ENCODE results near the gene RYR1.
A peak's percentile ranks its signal among the peaks of the same experiment; 100 is the strongest.

RYR1 gene

GRCh38 chr19:38385804-38386257 lies 47.7 kb upstream of the RYR1 start:
- H3K4me3 ChIP-seq (ENCODE audit: low read length) = no peak overlapping the region

GRCh38 chr19:38386300-38386970 lies 47.1 kb upstream of the RYR1 start:
- Histone ChIP-seq H2AFZ (ENCODE audit: low read depth, low read length) (no peak overlapping the region), H3K27me3 (ENCODE audit: low read depth, low read length) (no peaks in the 10 kb centered on the region), H3K4me2 (ENCODE audit: low read length) (no peak overlapping the region), H3K9ac (ENCODE audit: low read length) (no peak overlapping the region), H3K9me3 (ENCODE audit: insufficient read depth, low read length) (no peaks in the 10 kb centered on the region), H3K4me3 (ENCODE audit: low read length) (no peak overlapping the region), H4K20me1 (ENCODE audit: insufficient read depth, low read length) (0 out of 2 replicates have a peak, but pooled peaks cover 3% of the 10 kb centered on the region), H3K36me3 (replicated peaks; ENCODE audit: low read depth, low read length) (peaks cover 42% of the 10 kb centered on the region), H3K79me2 (ENCODE audit: low read length) (no peaks in the 10 kb centered on the region), H3K4me1 (ENCODE audit: low read length) (peaks cover 5% of the 10 kb centered on the region; the same call in 1 of the 2 replicates), H3K27ac (ENCODE audit: low read length) (no peak overlapping the region)
- TF ChIP-seq CTCF (IDR thresholded peaks at IDR 0.05; ENCODE audit: low read depth, low read length) = no peak
- TF ChIP-seq EZH2phosphoT487 (IDR thresholded peaks at IDR 0.05; ENCODE audit: low read depth) = no peak

More at GRCh38 chr19:38385804-38386257, 47.7 kb upstream of the RYR1 start:
- H3K79me2 ChIP-seq (ENCODE audit: low read length) = no peaks in the 10 kb centered on the region
- no peak overlapping the region for H3K4me2 ChIP-seq (ENCODE audit: low read length)
- H4K20me1 ChIP-seq (ENCODE audit: insufficient read depth, low read length) = 0 out of 2 replicates have a peak, but pooled peaks cover 3% of the 10 kb centered on the region
- peaks cover 48% of the 10 kb centered on the region for H3K36me3 ChIP-seq (replicated peaks; ENCODE audit: low read depth, low read length)
- no peaks in the 10 kb centered on the region for H3K9me3 ChIP-seq (ENCODE audit: insufficient read depth, low read length)
- H2AFZ ChIP-seq (ENCODE audit: low read depth, low read length) = no peak overlapping the region
- TF ChIP-seq EZH2phosphoT487 (IDR thresholded peaks at IDR 0.05; ENCODE audit: low read depth) (no peak), CTCF (IDR thresholded peaks at IDR 0.05; ENCODE audit: low read depth, low read length) (no peak)
- peaks cover 5% of the 10 kb centered on the region; the same call in 1 of the 2 replicates for H3K4me1 ChIP-seq (ENCODE audit: low read length)
- H3K27me3 ChIP-seq (ENCODE audit: low read depth, low read length) = no peaks in the 10 kb centered on the region
- H3K27ac ChIP-seq (ENCODE audit: low read length) = no peak overlapping the region
- no peak overlapping the region for H3K9ac ChIP-seq (ENCODE audit: low read length)

- Histone ChIP-seq H3K79me2 (ENCODE audit: low read length) (no peaks in the 10 kb centered on the region), H4K20me1 (ENCODE audit: insufficient read depth, low read length) (0 out of 2 replicates have a peak, but pooled peaks cover 3% of the 10 kb centered on the region), H3K9me3 (ENCODE audit: insufficient read depth, low read length) (no peaks in the 10 kb centered on the region), H3K27me3 (ENCODE audit: low read depth, low read length) (no peaks in the 10 kb centered on the region), H3K4me1 (ENCODE audit: low read length) (peaks cover 5% of the 10 kb centered on the region; the same call in 1 of the 2 replicates), H3K36me3 (replicated peaks; ENCODE audit: low read depth, low read length) (peaks cover 36% of the 10 kb centered on the region), H3K9ac (ENCODE audit: low read length) (no peak overlapping the region), H2AFZ (ENCODE audit: low read depth, low read length) (no peak overlapping the region), H3K4me2 (ENCODE audit: low read length) (peak overlapping the region; percentile 88), H3K27ac (ENCODE audit: low read length) (peak overlapping the region; percentile 73), H3K4me3 (ENCODE audit: low read length) (peak overlapping the region; percentile 86)
- TF ChIP-seq EZH2phosphoT487 (IDR thresholded peaks at IDR 0.05; ENCODE audit: low read depth) = no peak
- TF ChIP-seq CTCF (IDR thresholded peaks at IDR 0.05; ENCODE audit: low read depth, low read length) = no peak
These were observed 46.4 kb upstream of the RYR1 start for GRCh38 chr19:38386971-38387549.

Data from OCI-LY3 (cell line).